Skin epidermis (tissue), 12 donors: Measurements from ENCODE around the gene KLK3.

Experiments
- H3K27ac ChIP-seq, 21 experiments: fragments of 200-600 bp; sonication (generic) in 11 of 21; one replicate each; pipeline ENCODE4 v1.5.0; 2020; ENCODE audit warnings: mild to moderate bottlenecking in 3 of 21, inconsistent platforms in 2 of 21, moderate library complexity in 2 of 21
- H3K4me3 ChIP-seq, 7 experiments: fragments of 200-600 bp; sonication (generic) in 2 of 7; one replicate each; pipeline ENCODE4 v1.5.0; 2020; ENCODE audit warnings: inconsistent platforms in 2 of 7, mild to moderate bottlenecking in 2 of 7, moderate library complexity in 1 of 7

KLK3 gene

GRCh38 chr19:50851620-50852019 is 3.1 kb upstream of the KLK3 start:
- no peak overlapping the region for H3K27ac ChIP-seq
- H3K4me3 ChIP-seq, result no peak overlapping the region

GRCh38 chr19:50857366-50857765 is 2.7 kb downstream of the KLK3 start:
- H3K27ac ChIP-seq, result no peak overlapping the region
- no peak overlapping the region for H3K4me3 ChIP-seq

- H3K4me3 ChIP-seq, result no peak overlapping the region
Measured at GRCh38 chr19:50858886-50859285, 4.2 kb downstream of the KLK3 start.

GRCh38 chr19:50859849-50860248 is 5.1 kb downstream of the KLK3 start:
- Histone ChIP-seq H3K4me3 (no peak overlapping the region), H3K27ac (no peak overlapping the region)

More at GRCh38 chr19:50858886-50859285, 4.2 kb downstream of the KLK3 start:
- no peak overlapping the region for H3K27ac ChIP-seq

GRCh38 chr19:50861010-50861409 is 6.3 kb downstream of the KLK3 start:
- Histone ChIP-seq H3K4me3 (no peak overlapping the region), H3K27ac (no peak overlapping the region)

- H3K4me3 ChIP-seq, result no peak overlapping the region
- no peak overlapping the region for H3K27ac ChIP-seq
Measured at GRCh38 chr19:50861496-50862286, 7.0 kb downstream of the KLK3 start.

GRCh38 chr19:50869479-50869878 is 14.8 kb downstream of the KLK3 start:
- Histone ChIP-seq H3K4me3 (no peak overlapping the region), H3K27ac (no peak overlapping the region)

- Histone ChIP-seq H3K27ac (no peak overlapping the region), H3K4me3 (no peak overlapping the region)
Measured at GRCh38 chr19:50870417-50871089, 15.8 kb downstream of the KLK3 start.

GRCh38 chr19:50873056-50873455 is 18.3 kb downstream of the KLK3 start, which contains the start of gene KLK2:
TSS of gene KLK2 (plus strand) at chr19:50873439. CDS start at chr19:50873474, 35 bp downstream.
- Histone ChIP-seq H3K27ac (no peak within 1 kb of the TSS), H3K4me3 (no peak within 1 kb of the TSS)

- H3K4me3 ChIP-seq, result no peak overlapping the region
- H3K27ac ChIP-seq, result no peak overlapping the region
Measured at GRCh38 chr19:50874211-50874610, 19.5 kb downstream of the KLK3 start.

GRCh38 chr19:50875795-50876422 is 21.2 kb downstream of the KLK3 start:
- Histone ChIP-seq H3K4me3 (no peak overlapping the region), H3K27ac (peak overlapping the region in 1 of 21 experiments; percentile 10)

- H3K4me3 ChIP-seq, result no peak overlapping the region
- H3K27ac ChIP-seq, result no peak overlapping the region
Measured at GRCh38 chr19:50876456-50876855, 21.7 kb downstream of the KLK3 start.

- Histone ChIP-seq H3K27ac (no peak overlapping the region), H3K4me3 (no peak overlapping the region)
Measured at GRCh38 chr19:50877338-50877737, 22.6 kb downstream of the KLK3 start.

GRCh38 chr19:50878851-50879250 is 24.1 kb downstream of the KLK3 start:
- no peak overlapping the region for H3K27ac ChIP-seq
- H3K4me3 ChIP-seq, result no peak overlapping the region

- H3K4me3 ChIP-seq, result no peak overlapping the region
- H3K27ac ChIP-seq, result no peak overlapping the region
Measured at GRCh38 chr19:50880241-50880640, 25.5 kb downstream of the KLK3 start.

- no peak overlapping the region for H3K4me3 ChIP-seq
- no peak overlapping the region for H3K27ac ChIP-seq
Measured at GRCh38 chr19:50882188-50882587, 27.5 kb downstream of the KLK3 start.

GRCh38 chr19:50889638-50890037 is 34.9 kb downstream of the KLK3 start:
- H3K4me3 ChIP-seq, result no peak overlapping the region
- H3K27ac ChIP-seq, result peak overlapping the region in 1 of 21 experiments; percentile 30

GRCh38 chr19:50890422-50891252 is 35.9 kb downstream of the KLK3 start:
- Histone ChIP-seq H3K27ac (peak overlapping the region in 2 of 21 experiments; percentile 42 to 63), H3K4me3 (no peak overlapping the region)

- H3K27ac ChIP-seq, result peak overlapping the region in 2 of 21 experiments; percentile 3 to 20
- no peak overlapping the region for H3K4me3 ChIP-seq
Measured at GRCh38 chr19:50891253-50891625, 36.5 kb downstream of the KLK3 start.
